Measurements from ENCODE around the gene GLB1L3.
A peak's percentile ranks its signal among the peaks of the same experiment; 100 is the strongest.

GLB1L3 gene

GRCh38 chr11:134358856-134359490, 82.8 kb downstream of the GLB1L3 start:
- no peaks in the 10 kb centered on the region for H3F3A ChIP-seq (ENCODE audit: low read depth)
- no peak overlapping the region for H3K4me3 ChIP-seq (ENCODE audit: low read length, poor library complexity, severe bottlenecking)
- no peaks in the 10 kb centered on the region for H3K36me3 ChIP-seq (ENCODE audit: insufficient read depth, low read length)
- no peaks in the 10 kb centered on the region for H3K9me3 ChIP-seq (ENCODE audit: insufficient read depth, low read depth, low read length)
- H3K9me2 ChIP-seq (replicated peaks; ENCODE audit: low read depth, low read length): no peaks in the 10 kb centered on the region
- H4K20me1 ChIP-seq (ENCODE audit: insufficient read depth, low read length, poor library complexity, severe bottlenecking): no peaks in the 10 kb centered on the region
- H3K79me2 ChIP-seq (ENCODE audit: insufficient read depth, low read length): no peaks in the 10 kb centered on the region
- H2AFZ ChIP-seq (ENCODE audit: low read length): no peak overlapping the region
- peaks cover 15% of the 10 kb centered on the region for H3K4me1 ChIP-seq (ENCODE audit: insufficient read depth, low read length, poor library complexity, severe bottlenecking)
- peak overlapping the region; percentile 45 for H3K9ac ChIP-seq (ENCODE audit: low read depth, low read length, poor library complexity, severe bottlenecking)
- peak overlapping the region; percentile 7 for H3K4me2 ChIP-seq (ENCODE audit: low read depth, low read length, poor library complexity, severe bottlenecking)
- no peaks in the 10 kb centered on the region for H3K27me3 ChIP-seq (ENCODE audit: insufficient read depth, low read length, poor library complexity, severe bottlenecking)
- TF ChIP-seq EZH2phosphoT487 (IDR thresholded peaks at IDR 0.05; ENCODE audit: borderline replicate concordance): no peak
- TF ChIP-seq CTCF (conservative IDR thresholded peaks at IDR 0.05; ENCODE audit: low read length): no peak

GRCh38 chr11:134359646-134360045, 83.5 kb downstream of the GLB1L3 start:
- no peaks in the 10 kb centered on the region for H3K36me3 ChIP-seq (ENCODE audit: insufficient read depth, low read length)
- no peaks in the 10 kb centered on the region for H3K27me3 ChIP-seq (ENCODE audit: insufficient read depth, low read length, poor library complexity, severe bottlenecking)
- H3K4me2 ChIP-seq (ENCODE audit: low read depth, low read length, poor library complexity, severe bottlenecking): peak overlapping the region; percentile 49
- H3F3A ChIP-seq (ENCODE audit: low read depth): no peaks in the 10 kb centered on the region
- H3K9ac ChIP-seq (ENCODE audit: low read depth, low read length, poor library complexity, severe bottlenecking): peak overlapping the region; percentile 45
- H3K9me3 ChIP-seq (ENCODE audit: insufficient read depth, low read depth, low read length): no peaks in the 10 kb centered on the region
- H3K79me2 ChIP-seq (ENCODE audit: insufficient read depth, low read length): no peaks in the 10 kb centered on the region
- H3K4me3 ChIP-seq (ENCODE audit: low read length, poor library complexity, severe bottlenecking): peak overlapping the region; percentile 23
- no peaks in the 10 kb centered on the region for H4K20me1 ChIP-seq (ENCODE audit: insufficient read depth, low read length, poor library complexity, severe bottlenecking)
- H3K9me2 ChIP-seq (replicated peaks; ENCODE audit: low read depth, low read length): no peaks in the 10 kb centered on the region
- TF ChIP-seq EZH2phosphoT487 (IDR thresholded peaks at IDR 0.05; ENCODE audit: borderline replicate concordance) (no peak), CTCF (conservative IDR thresholded peaks at IDR 0.05; ENCODE audit: low read length) (no peak)
- H3K4me1 ChIP-seq (ENCODE audit: insufficient read depth, low read length, poor library complexity, severe bottlenecking): peaks cover 17% of the 10 kb centered on the region
- H2AFZ ChIP-seq (ENCODE audit: low read length): peak overlapping the region; percentile 70

GRCh38 chr11:134360050-134360835, 84.1 kb downstream of the GLB1L3 start:
- no peaks in the 10 kb centered on the region for H4K20me1 ChIP-seq (ENCODE audit: insufficient read depth, low read length, poor library complexity, severe bottlenecking)
- TF ChIP-seq EZH2phosphoT487 (IDR thresholded peaks at IDR 0.05; ENCODE audit: borderline replicate concordance): no peak
- peak; percentile 84 for TF ChIP-seq CTCF (conservative IDR thresholded peaks at IDR 0.05; ENCODE audit: low read length)
- H3K9ac ChIP-seq (ENCODE audit: low read depth, low read length, poor library complexity, severe bottlenecking): peak overlapping the region; percentile 45
- no peaks in the 10 kb centered on the region for H3K27me3 ChIP-seq (ENCODE audit: insufficient read depth, low read length, poor library complexity, severe bottlenecking)
- peaks cover 22% of the 10 kb centered on the region for H3K4me1 ChIP-seq (ENCODE audit: insufficient read depth, low read length, poor library complexity, severe bottlenecking)
- no peaks in the 10 kb centered on the region for H3F3A ChIP-seq (ENCODE audit: low read depth)
- H3K9me3 ChIP-seq (ENCODE audit: insufficient read depth, low read depth, low read length): no peaks in the 10 kb centered on the region
- peak overlapping the region; percentile 70 for H2AFZ ChIP-seq (ENCODE audit: low read length)
- H3K36me3 ChIP-seq (ENCODE audit: insufficient read depth, low read length): no peaks in the 10 kb centered on the region
- no peaks in the 10 kb centered on the region for H3K79me2 ChIP-seq (ENCODE audit: insufficient read depth, low read length)
- H3K9me2 ChIP-seq (replicated peaks; ENCODE audit: low read depth, low read length): no peaks in the 10 kb centered on the region
- peak overlapping the region; percentile 23 for H3K4me3 ChIP-seq (ENCODE audit: low read length, poor library complexity, severe bottlenecking)
- H3K4me2 ChIP-seq (ENCODE audit: low read depth, low read length, poor library complexity, severe bottlenecking): peak overlapping the region; percentile 49
